HG03045 (cell line): ENCODE measurements around the gene CTXN2.

Experiments used
- ATAC-seq: cut with Tn5 transposase; IDR thresholded peaks from one replicate; pipeline ENCODE4 v1.9.1; 2021; ENCODE audit warnings: mild to moderate bottlenecking, moderate library complexity; ENCODE audit not compliant: unreplicated experiment

The CTXN2 gene

DNA sequence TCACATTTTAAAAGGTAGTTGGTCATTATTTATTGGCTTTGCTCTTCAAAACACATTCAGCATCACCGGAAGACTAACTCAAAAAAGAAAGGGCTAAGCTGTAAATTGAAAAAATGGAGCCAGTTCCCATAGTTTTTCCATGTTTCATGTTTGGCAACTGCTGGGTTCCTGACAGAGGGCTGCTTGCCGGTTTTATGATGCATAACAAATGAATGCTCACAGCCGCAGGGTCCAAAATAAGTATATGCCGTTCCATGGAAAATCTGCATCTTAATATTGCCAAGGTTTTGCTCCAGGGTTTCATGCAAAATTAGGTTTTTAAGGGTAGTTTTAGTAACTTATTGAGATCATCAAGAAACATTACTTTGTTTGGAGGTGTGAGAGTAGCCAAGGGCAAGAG lies 30.4 kb downstream of the CTXN2 start:
- ATAC-seq, result no peak

DNA sequence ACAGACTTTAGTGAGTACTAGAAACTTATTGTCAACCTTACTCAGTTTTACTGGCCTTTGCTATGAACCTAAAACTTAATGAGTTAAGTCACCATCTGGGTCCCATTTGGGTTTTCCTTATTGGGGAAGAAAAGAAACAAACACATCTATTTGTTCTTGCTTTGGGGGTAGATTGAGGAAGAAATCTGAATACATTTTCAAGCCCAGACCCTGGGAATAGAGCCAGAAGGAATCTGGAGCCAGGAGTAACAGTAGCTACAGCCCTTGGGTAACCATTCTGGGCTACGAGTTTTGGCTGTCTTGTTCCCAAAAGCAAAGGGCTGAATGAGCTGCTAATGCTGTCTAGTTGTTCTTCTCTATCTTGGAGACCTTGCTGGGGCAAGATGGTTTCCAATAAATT lies 31.2 kb downstream of the CTXN2 start:
- ATAC-seq, result no peak

DNA sequence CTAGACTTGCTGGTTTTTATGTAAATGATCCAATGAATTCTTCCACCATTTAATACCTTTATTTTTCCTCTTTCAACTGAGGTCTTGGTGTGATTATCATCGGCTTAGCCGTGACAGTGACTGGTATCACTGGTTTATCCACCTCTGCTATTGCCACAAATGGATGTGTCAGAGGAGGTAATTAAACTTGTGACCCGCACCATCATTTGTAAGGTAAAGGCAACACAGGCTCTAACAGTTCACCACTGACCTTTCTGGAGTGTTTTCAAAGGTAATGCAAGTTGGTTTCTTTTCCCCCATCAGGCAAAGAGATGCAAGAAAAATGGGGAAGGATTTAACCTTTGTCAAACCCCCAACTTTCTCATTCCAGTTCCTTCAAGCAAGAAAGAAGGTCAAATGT lies 34.3 kb downstream of the CTXN2 start:
- ATAC-seq, result no peak

DNA sequence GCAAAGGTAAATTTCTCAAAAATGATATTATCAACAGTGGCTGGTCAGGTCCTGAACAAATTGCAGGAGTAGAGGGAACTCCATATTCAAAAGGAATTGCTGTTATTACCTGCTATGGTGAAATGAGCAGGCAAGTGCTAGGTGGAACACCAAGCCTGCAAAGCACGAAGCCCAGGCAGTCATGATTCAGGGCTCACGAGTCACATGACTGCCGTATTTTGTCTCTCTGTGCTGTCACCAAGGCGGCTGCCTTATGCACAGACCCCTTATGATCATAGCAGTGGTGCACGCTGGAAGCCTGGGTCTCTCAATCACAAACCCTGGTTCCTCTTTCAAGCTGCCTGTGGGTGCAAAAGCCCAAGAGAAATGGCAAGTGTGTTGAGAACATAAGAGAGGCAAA lies 39.0 kb downstream of the CTXN2 start:
- no peak for ATAC-seq

DNA sequence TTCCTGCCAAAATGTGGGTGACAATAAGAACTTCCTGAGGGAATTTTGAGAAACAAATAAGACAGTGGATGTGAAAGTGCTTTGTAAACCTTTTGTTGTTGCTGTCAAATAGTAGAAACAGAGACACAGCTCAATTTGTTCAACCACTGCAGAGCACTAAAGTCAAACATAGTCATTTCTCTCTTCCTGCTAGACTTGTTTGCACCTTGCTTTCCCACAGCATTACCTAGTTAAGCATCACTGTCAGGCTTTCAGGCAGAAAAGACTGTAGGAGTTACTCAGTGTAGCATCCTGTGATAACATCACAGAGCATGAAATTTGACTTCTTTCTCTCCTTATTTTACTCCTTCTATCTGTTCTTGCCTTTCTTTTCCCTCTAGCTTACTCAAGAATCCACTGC lies 41.8 kb downstream of the CTXN2 start:
- ATAC-seq, result no peak

DNA sequence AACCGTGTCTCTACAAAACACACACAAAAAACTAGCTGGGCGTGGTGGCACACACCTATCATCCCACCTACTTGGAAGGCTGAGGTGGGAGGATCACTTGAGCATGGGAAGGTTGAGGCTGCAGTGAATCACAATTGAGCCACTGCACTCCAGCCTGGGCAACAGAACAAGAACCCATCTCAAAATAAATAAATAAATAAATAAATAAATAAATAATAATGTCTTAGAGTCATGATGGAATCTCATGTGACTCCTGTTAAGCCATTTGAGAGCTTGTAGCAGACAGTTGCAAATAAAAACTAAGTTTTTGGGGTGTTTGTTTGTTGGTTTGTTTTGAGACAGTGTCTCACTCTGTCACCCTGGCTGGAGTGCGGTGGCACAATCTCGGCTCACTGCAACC lies 47.9 kb downstream of the CTXN2 start:
- no peak for ATAC-seq

DNA sequence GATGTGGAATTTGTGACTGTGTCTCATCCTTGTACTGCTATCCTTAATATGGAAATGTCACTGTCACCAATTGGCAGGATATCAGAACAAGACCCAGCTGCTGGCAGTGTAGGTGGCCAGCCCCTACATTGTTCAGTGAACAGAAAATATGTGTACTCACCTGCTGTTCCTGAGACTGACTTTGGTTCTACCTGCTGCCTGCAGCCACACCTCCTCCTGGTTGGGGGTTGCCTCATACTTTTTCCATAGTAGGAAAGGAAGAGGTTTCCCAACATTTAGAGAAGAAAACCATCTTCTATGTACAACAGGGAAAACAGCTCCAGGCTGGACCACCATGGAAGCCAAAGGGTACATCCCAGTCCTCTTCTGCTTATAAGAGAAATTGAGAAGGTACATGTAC lies 50.5 kb downstream of the CTXN2 start:
- no peak for ATAC-seq

DNA sequence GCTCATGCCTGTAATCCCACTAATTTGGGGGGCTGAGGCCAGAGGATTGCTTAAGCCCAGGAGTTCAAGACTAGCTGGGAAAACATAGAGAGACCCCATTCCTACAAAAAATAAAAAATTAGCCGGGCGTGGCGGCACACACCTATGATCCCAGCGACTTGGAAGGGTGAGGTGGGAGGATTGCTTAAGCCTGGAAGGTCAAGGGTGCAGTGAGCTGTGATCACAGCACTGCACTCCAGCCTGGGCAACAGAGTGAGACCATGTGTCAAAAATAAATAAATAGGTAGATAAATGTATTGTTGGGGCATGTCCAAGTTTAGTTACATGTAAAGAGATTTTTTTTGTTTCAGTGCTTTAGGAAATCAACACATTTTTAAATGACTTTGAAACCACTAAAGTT lies 51.1 kb downstream of the CTXN2 start:
- no peak for ATAC-seq

DNA sequence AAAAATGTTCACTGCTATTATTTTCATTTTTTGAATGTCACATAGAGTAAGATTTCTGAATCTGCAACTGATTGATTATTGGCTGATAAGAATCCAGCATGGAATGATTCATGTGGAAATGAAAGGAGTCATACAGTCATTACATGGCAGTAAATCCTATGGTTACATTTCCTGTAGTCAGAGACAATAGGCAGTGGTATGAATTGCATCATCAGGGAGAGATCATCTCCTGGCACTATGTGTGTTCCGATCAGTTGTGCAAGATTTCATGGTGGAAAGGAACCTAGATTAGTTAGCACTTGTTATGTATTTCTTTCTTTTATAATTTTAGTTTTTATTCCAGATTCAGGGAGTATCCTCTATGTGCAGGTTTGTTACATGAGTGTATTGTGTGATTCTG lies 53.5 kb downstream of the CTXN2 start:
- no peak for ATAC-seq

DNA sequence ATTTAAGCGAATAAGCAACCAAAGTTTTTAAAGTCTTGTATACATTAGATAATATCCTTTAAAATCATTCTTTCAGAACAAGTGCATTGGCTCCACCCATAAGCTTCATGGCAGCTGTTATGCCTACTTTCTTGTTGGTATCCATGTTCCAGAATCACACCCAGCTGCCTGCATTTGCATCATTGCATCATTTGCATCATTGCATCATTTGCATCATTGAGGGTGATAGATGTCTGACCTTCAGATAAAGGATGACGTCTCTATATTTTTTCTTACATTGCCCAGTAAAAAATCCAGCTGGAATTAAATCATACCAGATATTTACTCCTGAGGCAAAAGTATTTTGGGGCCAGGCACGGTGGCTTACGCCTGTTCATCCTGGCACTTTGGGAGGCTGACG lies 56.9 kb downstream of the CTXN2 start:
- no peak for ATAC-seq

DNA sequence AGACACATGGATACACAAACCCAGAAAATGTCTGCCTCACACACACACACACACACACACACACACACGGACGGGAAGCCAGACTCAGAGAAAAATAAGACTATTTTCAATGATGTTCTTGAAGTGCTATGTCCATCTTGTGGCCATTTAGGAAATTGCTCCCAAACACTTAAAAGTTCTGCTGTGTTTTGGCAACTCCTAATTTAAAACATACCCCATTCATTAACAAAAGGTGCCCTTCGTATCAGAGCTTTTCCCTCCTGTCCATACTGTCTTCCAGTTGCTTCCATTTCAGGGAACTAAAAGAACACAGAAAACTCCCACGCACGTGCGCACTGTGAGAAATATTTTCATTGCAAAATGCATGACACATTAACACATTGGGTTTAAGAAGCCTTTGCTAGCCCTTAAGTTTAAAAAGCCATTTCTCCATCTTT lies 59.2 kb downstream of the CTXN2 start:
- no peak for ATAC-seq

DNA sequence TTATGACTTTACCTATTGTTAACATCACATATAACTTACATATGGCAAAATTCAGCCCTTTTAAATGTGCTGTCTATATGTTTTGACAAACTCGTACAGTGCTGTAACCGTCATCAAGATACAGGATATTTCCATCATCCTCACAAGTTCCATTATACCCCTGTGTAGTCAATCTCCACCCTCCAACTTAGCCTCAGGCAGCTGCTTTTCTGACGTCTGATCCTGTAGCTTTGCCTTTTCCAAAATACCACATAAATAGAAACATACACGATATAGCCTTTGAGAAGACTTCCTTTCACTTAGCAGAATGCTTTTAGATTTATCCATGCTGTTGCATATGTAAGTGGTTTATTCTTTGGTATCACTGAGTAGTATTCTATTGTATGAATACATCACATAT lies 61.7 kb downstream of the CTXN2 start:
- no peak for ATAC-seq
